Effector memory CD4-positive, alpha-beta T cell (primary cell): ENCODE results near the gene TBKBP1.
"Not testable (repeated sequence)": the region's sequence is repeated elsewhere in the genome, so short reads cannot be mapped to it uniquely, and the experiment has no call there.

Source experiments
- DNase-seq, 3 donors: peaks; one replicate each; pipeline ENCODE4 v3.0.0-alpha.2; 2020
- H3K27ac ChIP-seq: 2 replicates; pipeline ENCODE4 v1.7.0; 2013; ENCODE audit warnings: mild to moderate bottlenecking, low read length, moderate library complexity; ENCODE audit not compliant: insufficient read depth, poor library complexity, severe bottlenecking
- H3K27me3 ChIP-seq: replicated peaks from 2 replicates; pipeline ENCODE4 v1.7.0; 2013; ENCODE audit warnings: mild to moderate bottlenecking, low read length; ENCODE audit not compliant: insufficient read depth, control insufficient read depth, poor library complexity, severe bottlenecking
- H3K36me3 ChIP-seq: 2 replicates; pipeline ENCODE4 v1.7.0; 2013; ENCODE audit warnings: mild to moderate bottlenecking, low read length, moderate library complexity; ENCODE audit not compliant: control insufficient read depth, insufficient read depth
- H3K4me1 ChIP-seq: 2 replicates; pipeline ENCODE4 v1.7.0; 2013; ENCODE audit warnings: low read length, mild to moderate bottlenecking; ENCODE audit not compliant: control insufficient read depth, insufficient read depth, poor library complexity, severe bottlenecking
- H3K4me3 ChIP-seq: 2 replicates; pipeline ENCODE4 v1.7.0; 2013; ENCODE audit warnings: low read length, low read depth, mild to moderate bottlenecking; ENCODE audit not compliant: insufficient read depth, poor library complexity, severe bottlenecking
- H3K9me3 ChIP-seq: 2 replicates; pipeline ENCODE4 v1.7.0; 2013; ENCODE audit warnings: mild to moderate bottlenecking, low read length, moderate library complexity; ENCODE audit not compliant: control insufficient read depth

The TBKBP1 gene

GRCh38 chr17:47676510-47677165, 17.3 kb upstream of the TBKBP1 start:
- Histone ChIP-seq H3K27ac (no peak overlapping the region), H3K4me3 (no peak overlapping the region)

GRCh38 chr17:47678196-47678595, 15.8 kb upstream of the TBKBP1 start:
- H3K27ac ChIP-seq: no peak overlapping the region
- no peak for DNase-seq
- H3K4me3 ChIP-seq: no peak overlapping the region
- peaks cover 91% of the 10 kb centered on the region for H3K36me3 ChIP-seq
- H3K27me3 ChIP-seq: no peaks in the 10 kb centered on the region
- H3K4me1 ChIP-seq: no peaks in the 10 kb centered on the region
- no peaks in the 10 kb centered on the region for H3K9me3 ChIP-seq

More at GRCh38 chr17:47676510-47677165, 17.3 kb upstream of the TBKBP1 start:
- Histone ChIP-seq H3K36me3 (peaks cover 94% of the 10 kb centered on the region), H3K9me3 (no peaks in the 10 kb centered on the region), H3K4me1 (no peaks in the 10 kb centered on the region), H3K27me3 (no peaks in the 10 kb centered on the region)
- no peak for DNase-seq

- Histone ChIP-seq H3K9me3 (no peaks in the 10 kb centered on the region), H3K27me3 (no peaks in the 10 kb centered on the region), H3K36me3 (peaks cover 68% of the 10 kb centered on the region), H3K27ac (no peak overlapping the region), H3K4me1 (no peaks in the 10 kb centered on the region), H3K4me3 (no peak overlapping the region)
- DNase-seq: no peak
Observed at GRCh38 chr17:47682138-47682537, 11.8 kb upstream of the TBKBP1 start.

- H3K27ac ChIP-seq: not testable (repeated sequence)
- peaks cover 62% of the 10 kb centered on the region for H3K36me3 ChIP-seq
Observed at GRCh38 chr17:47682727-47683126, 11.2 kb upstream of the TBKBP1 start.

GRCh38 chr17:47684025-47684424, 9.9 kb upstream of the TBKBP1 start:
- Histone ChIP-seq H3K36me3 (peaks cover 50% of the 10 kb centered on the region), H3K9me3 (no peaks in the 10 kb centered on the region), H3K27ac (no peak overlapping the region), H3K27me3 (no peaks in the 10 kb centered on the region), H3K4me1 (no peaks in the 10 kb centered on the region), H3K4me3 (no peak overlapping the region)
- DNase-seq: no peak

More at GRCh38 chr17:47682727-47683126, 11.2 kb upstream of the TBKBP1 start:
- DNase-seq, H3K4me3 ChIP-seq, H3K4me1 ChIP-seq, H3K9me3 ChIP-seq, H3K27me3 ChIP-seq: not testable (repeated sequence)

GRCh38 chr17:47684535-47685193, 9.3 kb upstream of the TBKBP1 start:
- Histone ChIP-seq H3K27me3 (no peaks in the 10 kb centered on the region), H3K4me1 (no peaks in the 10 kb centered on the region), H3K4me3 (no peak overlapping the region), H3K27ac (no peak overlapping the region), H3K9me3 (no peaks in the 10 kb centered on the region), H3K36me3 (peaks cover 43% of the 10 kb centered on the region)
- no peak for DNase-seq

- Histone ChIP-seq H3K36me3 (peaks cover 33% of the 10 kb centered on the region), H3K4me3 (no peak overlapping the region), H3K27me3 (no peaks in the 10 kb centered on the region), H3K27ac (no peak overlapping the region), H3K4me1 (no peaks in the 10 kb centered on the region), H3K9me3 (no peaks in the 10 kb centered on the region)
- DNase-seq: no peak
Observed at GRCh38 chr17:47685556-47686275, 8.2 kb upstream of the TBKBP1 start.

GRCh38 chr17:47686276-47686635, 7.7 kb upstream of the TBKBP1 start:
- DNase-seq: no peak
- H3K27ac ChIP-seq: no peak overlapping the region

GRCh38 chr17:47686664-47687327, 7.2 kb upstream of the TBKBP1 start:
- Histone ChIP-seq H3K27me3 (no peaks in the 10 kb centered on the region), H3K4me3 (no peak overlapping the region), H3K36me3 (peaks cover 28% of the 10 kb centered on the region), H3K27ac (no peak overlapping the region), H3K9me3 (no peaks in the 10 kb centered on the region), H3K4me1 (no peaks in the 10 kb centered on the region)
- no peak for DNase-seq

More at GRCh38 chr17:47686276-47686635, 7.7 kb upstream of the TBKBP1 start:
- H3K4me1 ChIP-seq: no peaks in the 10 kb centered on the region
- H3K4me3 ChIP-seq: no peak overlapping the region
- no peaks in the 10 kb centered on the region for H3K27me3 ChIP-seq
- no peaks in the 10 kb centered on the region for H3K9me3 ChIP-seq
- peaks cover 30% of the 10 kb centered on the region for H3K36me3 ChIP-seq

GRCh38 chr17:47687328-47687690, 6.7 kb upstream of the TBKBP1 start:
- Histone ChIP-seq H3K4me3 (no peak overlapping the region), H3K4me1 (no peaks in the 10 kb centered on the region), H3K36me3 (peaks cover 22% of the 10 kb centered on the region), H3K27me3 (no peaks in the 10 kb centered on the region), H3K27ac (no peak overlapping the region), H3K9me3 (no peaks in the 10 kb centered on the region)
- no peak for DNase-seq
